Amniotic epithelial cell (primary cell): ENCODE results near the gene ACAT1.
"Not testable (repeated sequence)": the region's sequence is repeated elsewhere in the genome, so short reads cannot be mapped to it uniquely, and the experiment has no call there.

Experiments
- DNase-seq: peaks from one replicate; pipeline ENCODE4 v3.0.0-alpha.2; 2010; ENCODE audit warnings: low read depth

ACAT1 gene

DNA sequence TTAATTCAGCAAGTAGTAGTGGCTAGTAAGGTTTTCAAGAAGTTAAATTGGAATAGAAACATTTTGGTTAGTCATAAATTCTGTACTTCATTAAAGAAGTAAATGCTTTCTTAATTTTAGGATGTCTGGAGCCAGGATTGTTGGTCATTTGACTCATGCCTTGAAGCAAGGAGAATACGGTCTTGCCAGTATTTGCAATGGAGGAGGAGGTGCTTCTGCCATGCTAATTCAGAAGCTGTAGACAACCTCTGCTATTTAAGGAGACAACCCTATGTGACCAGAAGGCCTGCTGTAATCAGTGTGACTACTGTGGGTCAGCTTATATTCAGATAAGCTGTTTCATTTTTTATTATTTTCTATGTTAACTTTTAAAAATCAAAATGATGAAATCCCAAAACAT is 25.8 kb downstream of the ACAT1 start:
- no peak for DNase-seq

DNA sequence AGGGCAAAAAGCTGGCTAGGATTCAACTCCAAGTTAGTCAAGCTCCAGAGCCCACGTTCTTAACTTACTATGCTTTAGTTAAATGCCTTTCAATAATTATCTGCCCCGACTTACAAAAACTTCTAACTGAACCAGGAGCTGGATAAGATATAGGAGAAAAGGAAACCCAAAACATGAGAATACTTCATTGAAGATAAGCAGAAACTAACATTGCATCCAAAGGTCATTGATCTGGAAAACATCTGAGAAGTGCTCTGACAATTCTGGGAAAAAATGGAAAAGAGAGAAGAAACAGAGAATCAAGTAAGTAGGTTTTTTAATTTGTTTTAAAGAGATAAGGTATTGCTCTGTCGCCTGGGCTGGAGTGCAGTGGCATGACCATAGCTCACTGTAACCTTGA is 27.2 kb downstream of the ACAT1 start:
- DNase-seq, result peak; percentile 15

DNA sequence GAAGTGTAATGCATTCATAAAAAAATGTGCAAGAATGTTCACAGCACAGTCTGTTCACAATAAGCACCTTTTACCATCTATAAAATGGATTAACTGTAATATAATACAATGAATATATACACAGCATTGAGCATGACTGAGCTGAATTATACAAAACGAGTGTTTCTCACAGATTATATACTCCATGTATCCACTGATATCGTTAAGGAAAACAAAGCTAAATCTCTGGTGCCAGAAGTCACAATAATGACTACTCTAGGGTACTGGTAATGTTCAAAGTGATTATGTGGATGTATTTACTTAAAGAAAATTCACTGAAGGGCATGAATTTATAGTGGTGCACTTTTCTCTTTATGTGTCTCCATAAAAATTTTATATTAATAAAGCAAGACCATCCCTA is 33.2 kb downstream of the ACAT1 start:
- DNase-seq, result no peak

DNA sequence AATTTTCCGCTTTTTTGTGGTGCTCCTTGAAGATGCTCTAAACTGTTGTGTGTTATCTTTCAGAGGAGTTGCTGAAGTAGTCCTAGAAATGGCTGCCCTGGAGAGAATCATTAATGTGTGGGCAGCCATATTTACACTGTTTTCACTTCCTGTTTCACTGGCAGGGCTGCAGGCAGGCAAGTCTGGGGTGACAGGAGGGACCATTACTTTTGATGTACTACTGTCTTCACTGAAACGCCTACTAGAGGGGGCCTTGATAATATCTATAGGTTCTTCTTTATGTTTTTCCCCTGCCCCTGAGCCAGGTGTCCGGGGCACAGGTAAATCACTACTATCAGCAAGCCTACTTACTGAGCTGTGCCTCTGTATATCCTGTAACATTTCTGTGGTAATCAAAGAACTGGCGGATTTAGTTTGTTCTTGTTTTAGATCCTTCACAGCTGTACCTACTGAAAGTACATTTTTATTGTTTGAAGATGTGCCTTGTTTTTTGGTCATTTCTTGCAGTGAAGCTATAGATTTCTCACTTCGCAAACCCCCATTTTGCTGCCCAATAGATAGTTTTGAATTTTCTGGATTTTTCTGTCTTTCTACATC is 39.7 kb downstream of the ACAT1 start:
- DNase-seq, result no peak

DNA sequence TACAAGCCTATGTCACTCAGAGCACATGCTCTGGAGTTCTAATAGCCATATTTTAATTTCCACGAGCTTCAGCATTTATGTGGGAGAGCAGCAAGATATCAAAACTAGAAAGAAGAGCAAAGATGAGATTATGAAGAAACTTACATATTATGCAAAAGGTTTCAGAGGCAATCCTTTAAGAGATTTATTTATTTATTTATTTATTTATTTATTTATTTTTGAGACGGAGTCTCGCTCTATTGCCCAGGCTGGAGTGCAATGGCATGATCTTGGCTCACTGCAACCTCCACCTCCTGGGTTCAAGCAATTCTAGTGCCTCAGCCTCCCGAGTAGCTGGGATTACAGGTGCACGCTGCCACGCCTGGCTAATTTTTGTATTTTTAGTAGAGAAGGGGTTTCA is 41.5 kb downstream of the ACAT1 start:
- DNase-seq, result not testable (repeated sequence)

DNA sequence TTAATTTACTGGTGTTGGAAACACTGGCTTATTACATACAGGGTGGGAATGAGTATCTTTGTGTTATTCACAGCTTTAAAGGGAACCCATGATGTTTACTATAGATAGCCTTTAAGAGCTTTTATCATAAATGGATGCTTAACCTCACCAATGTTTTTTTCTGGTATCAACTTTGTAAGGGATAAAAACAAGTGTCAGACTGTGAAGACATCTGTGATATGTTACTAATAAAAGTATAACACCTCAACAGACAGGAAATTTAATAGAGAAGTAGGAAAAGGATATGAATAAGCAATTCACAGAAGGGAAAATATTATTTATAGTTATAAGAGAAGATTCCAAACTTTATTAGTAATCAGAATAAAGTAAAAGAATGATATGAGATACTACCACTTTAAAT is 46.3 kb downstream of the ACAT1 start:
- no peak for DNase-seq

DNA sequence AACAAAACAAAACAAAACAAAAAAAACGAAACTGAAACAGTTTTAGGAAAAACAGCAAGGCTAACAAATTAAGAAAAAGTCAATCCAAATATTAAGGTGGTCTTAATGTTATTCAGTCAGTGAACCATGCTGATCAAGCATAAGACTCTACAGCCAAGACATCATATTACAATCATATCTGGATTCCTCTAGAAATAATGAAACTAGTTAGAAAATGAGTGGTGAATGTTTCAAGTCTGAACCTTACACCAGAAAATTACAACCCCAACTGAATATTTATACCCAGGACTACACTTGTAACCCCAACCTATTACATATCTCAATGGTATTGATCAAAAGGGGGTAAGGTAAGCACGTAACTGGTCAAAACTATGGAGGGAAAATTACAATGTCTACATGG is 48.8 kb downstream of the ACAT1 start:
- DNase-seq, result no peak

DNA sequence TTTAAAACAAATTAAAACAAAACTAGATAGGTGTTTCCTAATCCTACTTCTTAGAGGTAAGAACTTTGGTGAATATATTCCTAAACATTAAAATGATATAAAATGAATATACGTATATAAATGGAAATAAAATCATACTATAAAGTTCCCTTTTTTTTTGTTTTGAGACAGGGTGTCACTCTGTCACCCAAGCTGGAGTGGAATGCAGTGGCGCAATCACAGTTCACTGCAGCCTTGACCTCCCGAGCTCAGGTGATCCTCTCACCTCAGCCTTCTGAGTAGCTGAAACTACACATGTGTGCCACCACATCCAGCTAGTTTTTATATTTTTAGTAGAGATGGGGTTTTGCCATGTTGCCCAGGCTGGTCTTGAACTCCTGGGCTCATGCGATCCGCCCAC is 56.2 kb downstream of the ACAT1 start:
- DNase-seq, result no peak

DNA sequence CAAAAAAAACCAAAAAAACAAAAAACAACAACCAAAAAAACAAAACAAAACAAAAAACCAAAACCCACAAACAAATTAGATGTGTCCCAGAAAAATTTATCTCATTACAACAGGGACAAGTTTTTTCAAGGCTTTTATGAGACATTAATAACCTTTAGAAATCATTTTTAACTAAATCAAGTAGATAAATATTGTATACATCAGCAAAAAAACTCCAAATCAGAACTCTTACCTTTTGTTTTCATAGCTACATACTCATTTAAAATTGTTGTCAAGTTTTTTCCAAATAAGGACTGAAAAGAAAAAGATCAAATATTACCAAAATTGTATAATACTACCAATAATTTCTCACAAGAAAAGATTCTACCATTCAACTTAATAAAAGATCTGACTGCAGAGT is 72.4 kb downstream of the ACAT1 start:
- DNase-seq, result no peak

DNA sequence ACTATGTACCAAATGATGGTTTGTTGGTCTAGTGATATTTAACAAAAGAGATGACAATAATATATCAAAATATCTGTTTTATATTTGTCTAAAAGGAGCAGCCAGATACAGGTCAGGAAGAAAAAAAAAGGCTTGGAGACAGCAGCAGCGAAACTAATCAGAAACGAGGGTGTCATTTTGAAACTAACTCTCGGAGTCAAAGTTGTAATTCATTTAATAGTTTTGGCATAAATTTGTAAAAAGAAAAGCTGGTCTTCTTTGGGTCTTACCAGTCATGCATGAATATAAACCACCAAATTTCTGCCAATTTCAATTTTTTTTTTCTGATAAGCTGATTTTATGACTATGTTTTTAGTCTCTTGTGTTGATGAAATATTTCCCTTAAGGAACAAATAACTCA is 75.5 kb downstream of the ACAT1 start:
- DNase-seq, result no peak
